ENCODE data around the gene GAS2L3. TPM values are rescaled to one million over a fixed set of nuclear protein-coding genes. Genes with fewer than 3 reads are reported as not detected.

The GAS2L3 gene
- total RNA-seq, 1 experiment from 2014 or later = 47.4 TPM

- H3K36me3 ChIP-seq (ENCODE audit: control insufficient read depth, insufficient read depth, low read length) = no peaks in the 10 kb centered on the region
- BruUV-seq (replicated peaks) = no TSS peak
- peak; percentile 36 for DNase-seq (ENCODE audit: low read depth, low spot score)
- H3K27ac ChIP-seq (ENCODE audit: low read length) = no peak overlapping the region
- peak; percentile 96 for ATAC-seq
- no peak for TF ChIP-seq REST (IDR thresholded peaks at IDR 0.05; ENCODE audit: insufficient read depth in 1 of 2, low read depth in 2 of 2, low read length in 1 of 2)
- no peak for TF ChIP-seq TCF7L2 (IDR thresholded peaks at IDR 0.05; ENCODE audit: low read depth, low read length)
- no peak for TF ChIP-seq POLR2AphosphoS5 (IDR thresholded peaks at IDR 0.05; ENCODE audit: low read depth, low read length)
- peak; percentile 96 for TF ChIP-seq CTCF (IDR thresholded peaks at IDR 0.05)
- no peak for TF ChIP-seq SIN3A (IDR thresholded peaks at IDR 0.05; ENCODE audit: borderline replicate concordance, insufficient read depth, low read depth, low read length)
- H3K9me3 ChIP-seq (ENCODE audit: control insufficient read depth, insufficient read depth, low read depth, low read length) = no peaks in the 10 kb centered on the region
- CTCF ChIA-PET = interaction anchor here (0.7 kb wide), 1 partner anchor 305 kb away, joined by 4 read pairs; no protein-coding TSS in a partner anchor
- no peaks in the 10 kb centered on the region; the same call in 1 of the 2 replicates for H3K27me3 ChIP-seq (ENCODE audit: control insufficient read depth, insufficient read depth, low read length)
- no peak overlapping the region for H3K4me3 ChIP-seq (ENCODE audit: low read depth in 2 of 2, low read length in 2 of 2)
- in situ Hi-C loops (cut with HindIII; ENCODE audit: low pct_unique_long_range_greater_than_20kb, low sequenced_read_pairs) = no loop called here
- POLR2A ChIA-PET = no interaction called here
- H3K4me1 ChIP-seq (ENCODE audit: control insufficient read depth, insufficient read depth, low read length) = no peaks in the 10 kb centered on the region
- intact Hi-C loops (cut with micrococcal nuclease; ENCODE audit: unreplicated experiment) = loop anchor here (2.0 kb wide), 1 partner anchor 66 kb away; no protein-coding TSS in a partner anchor
These were observed 95.6 kb downstream of the GAS2L3 start for GRCh38 chr12:100668945-100669536.

- no peak for TF ChIP-seq TCF7L2 (IDR thresholded peaks at IDR 0.05; ENCODE audit: low read depth, low read length)
- no peak for TF ChIP-seq CTCF (IDR thresholded peaks at IDR 0.05)
- TF ChIP-seq REST (IDR thresholded peaks at IDR 0.05; ENCODE audit: insufficient read depth in 1 of 2, low read depth in 2 of 2, low read length in 1 of 2) = no peak
- no peak for TF ChIP-seq SIN3A (IDR thresholded peaks at IDR 0.05; ENCODE audit: borderline replicate concordance, insufficient read depth, low read depth, low read length)
- DNase-seq (ENCODE audit: low read depth, low spot score) (no peak), ATAC-seq (no peak)
- H3K9me3 ChIP-seq (ENCODE audit: control insufficient read depth, insufficient read depth, low read depth, low read length) = no peaks in the 10 kb centered on the region
- H3K27ac ChIP-seq (ENCODE audit: low read length) = no peak overlapping the region
- no TSS peak for BruUV-seq (replicated peaks)
- no peak overlapping the region for H3K4me3 ChIP-seq (ENCODE audit: low read depth in 2 of 2, low read length in 2 of 2)
- POLR2A ChIA-PET = no interaction called here
- intact Hi-C loops (cut with micrococcal nuclease; ENCODE audit: unreplicated experiment) = loop anchor here (2.0 to 5.0 kb wide), 2 partner anchors 65 to 323 kb away; no protein-coding TSS in a partner anchor
- CTCF ChIA-PET = no interaction called here
- H3K27me3 ChIP-seq (ENCODE audit: control insufficient read depth, insufficient read depth, low read length) = no peaks in the 10 kb centered on the region; the same call in 1 of the 2 replicates
- in situ Hi-C loops (cut with HindIII; ENCODE audit: low pct_unique_long_range_greater_than_20kb, low sequenced_read_pairs) = no loop called here
- H3K36me3 ChIP-seq (ENCODE audit: control insufficient read depth, insufficient read depth, low read length) = no peaks in the 10 kb centered on the region
- no peaks in the 10 kb centered on the region for H3K4me1 ChIP-seq (ENCODE audit: control insufficient read depth, insufficient read depth, low read length)
These were observed 96.4 kb downstream of the GAS2L3 start for GRCh38 chr12:100669922-100670321.

Measured in Panc1 (cell line).